ENCODE data around the gene HNMT. TPM values are rescaled to one million over a fixed set of nuclear protein-coding genes. Genes with fewer than 3 reads are reported as not detected.

HNMT gene
- total and polyA plus RNA-seq, 2 of the 13 experiments (the other 11 are each of a cell fraction or from before 2014, with no cell fraction given), result 279 to 309 TPM

GRCh38 chr2:137928547-137929518 lies 35.4 kb upstream of the HNMT start (continued):
- TF ChIP-seq BRCA1 (CRISPR knock-in tag; IDR thresholded peaks at IDR 0.05) (0 out of 2 replicates have a peak, but pooled peaks have one; percentile 32), SRF (IDR thresholded peaks at IDR 0.05; ENCODE audit: low read depth, low read length) (no peak), ATAD3A (CRISPR knock-in tag; IDR thresholded peaks at IDR 0.05) (no peak), NR2F6 (IDR thresholded peaks at IDR 0.05) (peak; percentile 73), NR2F6 (CRISPR knock-in tag; IDR thresholded peaks at IDR 0.05) (peak; percentile 69), ATF7 (IDR thresholded peaks at IDR 0.05) (no peak), ATF7 (CRISPR knock-in tag; IDR thresholded peaks at IDR 0.05) (no peak; the same call in 1 of the 2 replicates), U2AF2 (IDR thresholded peaks at IDR 0.05; ENCODE audit: low read depth, low read length) (no peak), HNRNPH1 (optimal IDR thresholded peaks at IDR 0.05; ENCODE audit: low read depth, low read length) (no peak), ATF6 (CRISPR knock-in tag; conservative IDR thresholded peaks at IDR 0.05) (no peak), HMGXB3 (CRISPR knock-in tag; IDR thresholded peaks at IDR 0.05; ENCODE audit: borderline replicate concordance) (no peak), THAP8 (CRISPR knock-in tag; IDR thresholded peaks at IDR 0.05; ENCODE audit: borderline replicate concordance) (no peak), SOX13 (IDR thresholded peaks at IDR 0.05) (peak; percentile 84), SOX13 (CRISPR knock-in tag; conservative IDR thresholded peaks at IDR 0.05 in 1 of 2, IDR thresholded peaks at IDR 0.05 in 1 of 2) (peak in 1 of 2 experiments; percentile 98; a peak in 2 of 4 replicates), FIP1L1 (IDR thresholded peaks at IDR 0.05; ENCODE audit: borderline replicate concordance, insufficient read depth, low read depth, low read length) (no peak), MAFK (conservative IDR thresholded peaks at IDR 0.05 in 1 of 2, IDR thresholded peaks at IDR 0.05 in 1 of 2; ENCODE audit: low read length in 2 of 2) (peak; percentile 26 to 36; a peak in 2 of 4 replicates), JARID2 (CRISPR knock-in tag; IDR thresholded peaks at IDR 0.05; ENCODE audit: insufficient replicate concordance) (no peak), PBX2 (CRISPR knock-in tag; IDR thresholded peaks at IDR 0.05) (no peak; the same call in 1 of the 2 replicates), ZBTB34 (CRISPR knock-in tag; IDR thresholded peaks at IDR 0.05) (no peak)

Measured in HepG2 (cell line).